ENCODE data around the gene BAG5.

Gene BAG5

DNA sequence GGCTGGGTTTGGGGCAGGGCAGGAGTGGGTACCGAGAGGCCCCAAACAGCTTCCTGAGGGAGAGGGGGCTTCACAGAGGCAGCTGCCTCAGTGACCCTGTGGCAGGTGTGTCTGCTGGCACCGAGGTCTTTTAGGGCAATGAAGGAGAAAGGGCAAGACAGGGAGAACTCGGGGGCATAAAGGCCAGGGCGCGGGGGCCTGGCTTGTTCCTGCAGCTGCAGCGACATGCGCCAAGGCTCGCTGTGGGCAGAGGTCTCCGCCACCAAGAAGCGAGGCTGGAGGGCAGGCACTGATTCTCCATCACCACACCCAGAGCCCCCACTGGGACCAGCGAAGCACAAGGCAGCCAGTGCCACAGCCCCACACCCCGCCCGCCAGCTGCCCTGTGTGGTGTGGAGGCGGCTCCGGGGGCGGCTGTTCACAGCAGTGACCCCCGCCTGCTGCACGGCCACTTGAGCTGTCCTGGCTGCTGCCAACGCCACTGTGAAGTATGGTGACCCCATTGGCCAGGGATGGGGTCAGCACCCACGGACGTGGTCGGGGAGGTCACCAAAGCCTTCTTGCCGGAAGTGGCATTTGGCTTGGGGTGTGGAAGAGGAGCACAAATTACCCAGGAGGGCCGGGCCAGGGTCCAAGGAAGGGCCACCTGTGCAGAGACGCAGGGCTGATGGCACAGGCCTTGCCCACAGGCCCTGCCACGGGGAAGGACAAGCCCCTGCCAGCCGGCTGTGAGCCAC, 16.4 kb downstream of the BAG5 start:
- no peak for DNase-seq

DNA sequence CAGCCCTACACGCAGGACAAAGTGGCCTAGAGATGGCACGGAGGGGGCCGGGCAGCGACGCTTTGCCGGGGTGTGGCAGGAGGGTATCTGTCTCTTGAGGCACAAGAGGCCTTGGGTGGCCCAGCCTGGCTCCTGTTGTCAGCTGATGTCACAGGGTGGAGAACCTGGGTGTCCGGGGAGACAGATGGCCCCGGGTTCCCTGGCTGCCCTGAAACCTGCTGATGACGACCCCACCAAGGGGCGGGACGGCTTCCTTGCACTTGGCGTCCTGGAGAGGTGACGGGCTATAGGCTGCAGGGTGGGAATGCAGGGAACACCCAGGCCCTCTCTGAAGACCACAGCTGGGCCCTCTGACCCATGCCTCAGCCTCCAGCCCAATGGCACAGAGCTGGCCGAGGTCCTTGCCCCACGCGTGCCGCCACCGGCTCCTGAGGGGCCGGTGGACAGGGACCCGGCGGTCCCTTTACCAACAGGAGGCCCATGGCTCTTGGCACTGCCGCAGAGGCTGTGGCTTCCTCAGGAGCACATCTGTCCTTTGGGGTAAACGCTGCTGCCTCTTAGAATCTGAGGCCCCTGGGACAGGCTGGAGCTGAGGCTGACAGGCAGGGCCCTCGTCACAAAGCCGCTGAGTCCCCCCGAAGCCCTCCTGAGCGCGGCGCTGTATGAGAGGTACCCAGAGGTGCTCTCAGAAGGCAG, 17.1 kb downstream of the BAG5 start:
- DNase-seq = no peak

DNA sequence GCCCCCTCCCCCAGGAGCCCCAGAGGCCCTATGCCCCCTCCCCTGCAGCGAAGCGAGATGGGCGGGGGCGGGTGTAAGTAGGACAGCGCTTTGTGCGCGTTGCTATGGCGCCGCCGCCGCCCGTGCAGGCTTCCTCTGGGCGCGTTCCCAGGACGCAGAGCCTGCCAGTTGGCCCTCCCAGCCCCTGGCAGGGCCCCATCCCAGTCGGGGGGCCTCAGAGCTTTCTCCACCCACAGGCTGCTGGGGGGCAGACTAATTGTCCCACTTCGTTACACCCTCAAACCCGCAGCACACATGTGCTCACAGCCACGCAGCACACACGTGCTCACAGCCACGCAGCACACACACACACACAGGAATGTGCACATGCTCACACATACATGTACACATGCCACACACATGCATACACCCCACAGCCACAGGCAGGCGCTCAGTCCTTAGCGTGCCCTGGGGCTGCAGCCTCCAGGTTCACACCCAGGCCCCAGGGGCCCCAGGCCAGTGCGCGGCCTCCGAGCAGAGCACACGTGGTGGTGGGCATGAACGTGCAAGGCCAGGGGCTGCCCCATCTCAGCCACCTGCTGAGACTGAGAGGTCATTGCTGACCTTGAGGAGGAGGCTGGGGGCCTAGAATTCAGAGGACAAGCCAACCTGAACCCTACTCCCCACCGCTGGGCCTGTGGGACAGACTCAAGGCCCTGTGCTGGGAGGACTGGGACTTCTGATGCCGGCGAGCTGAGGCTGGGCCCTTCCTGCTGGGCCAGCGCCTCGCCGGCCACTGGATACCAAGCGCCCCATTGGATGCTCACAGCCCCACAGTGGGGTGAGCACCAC, 17.9 kb downstream of the BAG5 start:
- DNase-seq = peak; percentile 94

DNA sequence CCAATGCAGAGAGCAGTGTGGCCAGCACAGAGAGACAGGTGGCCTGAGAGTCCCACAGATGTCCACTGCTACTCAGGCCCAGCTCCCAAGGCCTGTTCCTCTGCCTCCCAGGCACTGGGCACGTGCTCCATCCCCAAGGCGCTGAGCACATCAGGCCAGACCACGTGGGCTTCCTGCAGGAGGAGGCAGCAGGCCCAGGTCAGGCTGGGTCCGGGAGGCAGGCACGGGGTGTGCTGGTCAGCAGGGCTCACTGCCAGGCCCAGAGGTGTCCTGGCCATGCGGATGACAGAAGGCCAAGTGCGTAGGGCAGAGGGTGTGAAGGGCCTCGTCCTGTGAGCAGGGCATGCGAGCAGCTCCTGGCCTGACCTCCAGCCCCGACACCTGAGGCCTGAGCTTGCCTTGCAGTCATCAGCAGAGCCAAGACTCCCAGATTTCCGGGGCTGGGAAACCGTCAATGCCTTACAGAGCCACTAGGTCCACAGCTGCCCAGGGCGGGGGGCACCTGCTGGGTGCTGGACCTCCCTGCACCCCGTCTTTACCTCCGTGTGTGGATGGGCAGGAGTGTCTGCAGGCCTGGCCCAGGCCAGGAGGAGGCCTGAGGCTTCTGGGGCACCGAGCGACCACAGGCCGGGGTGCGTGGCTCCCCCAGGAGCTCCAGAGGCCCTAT, 18.6 kb downstream of the BAG5 start:
- peak; percentile 89 for DNase-seq

DNA sequence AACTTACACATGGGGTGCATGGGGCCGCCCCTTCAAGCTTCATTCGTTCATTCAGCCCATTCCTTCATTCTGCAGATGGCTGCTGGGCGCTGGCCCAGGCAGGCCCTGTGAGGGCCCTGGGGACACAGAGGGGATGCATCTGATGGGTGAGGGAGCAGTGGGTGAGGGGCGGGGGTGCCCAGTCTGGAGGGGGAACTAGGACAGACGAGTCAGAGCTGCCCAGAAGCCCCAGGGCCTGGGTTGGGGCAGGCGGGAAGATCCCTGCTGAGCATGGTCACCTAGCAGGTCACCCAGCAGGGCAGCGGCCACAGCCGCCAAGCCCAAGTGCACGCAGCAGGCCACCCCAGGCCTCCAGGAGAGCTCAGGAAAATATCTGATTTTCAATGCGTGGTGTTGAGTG, 19.3 kb downstream of the BAG5 start:
- DNase-seq = no peak

DNA sequence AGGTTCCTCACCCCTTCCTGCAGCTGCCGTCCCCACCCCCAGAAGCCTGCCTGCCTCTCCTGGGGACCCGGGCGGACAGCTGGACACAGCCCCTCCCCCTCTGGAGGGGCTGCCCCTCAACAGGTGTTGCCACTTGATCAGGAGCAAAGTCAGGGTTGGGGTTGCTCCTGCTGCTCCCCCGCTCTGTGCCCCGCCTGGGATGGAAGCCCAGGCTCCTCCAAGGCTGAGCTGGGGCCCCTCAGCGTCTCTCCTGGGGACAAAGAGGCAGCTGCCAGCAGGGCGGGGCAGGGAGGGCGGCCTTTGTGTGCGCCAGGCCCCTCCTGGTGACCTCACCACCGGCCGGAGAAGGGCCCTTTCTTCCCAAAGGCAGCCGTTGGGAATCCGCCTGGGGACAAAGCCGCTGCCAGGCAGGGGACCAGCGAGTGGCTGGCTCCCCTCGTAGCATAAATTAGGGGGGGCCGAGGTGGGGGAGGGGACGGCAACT, 19.8 kb downstream of the BAG5 start:
- peak; percentile 94 for DNase-seq

DNA sequence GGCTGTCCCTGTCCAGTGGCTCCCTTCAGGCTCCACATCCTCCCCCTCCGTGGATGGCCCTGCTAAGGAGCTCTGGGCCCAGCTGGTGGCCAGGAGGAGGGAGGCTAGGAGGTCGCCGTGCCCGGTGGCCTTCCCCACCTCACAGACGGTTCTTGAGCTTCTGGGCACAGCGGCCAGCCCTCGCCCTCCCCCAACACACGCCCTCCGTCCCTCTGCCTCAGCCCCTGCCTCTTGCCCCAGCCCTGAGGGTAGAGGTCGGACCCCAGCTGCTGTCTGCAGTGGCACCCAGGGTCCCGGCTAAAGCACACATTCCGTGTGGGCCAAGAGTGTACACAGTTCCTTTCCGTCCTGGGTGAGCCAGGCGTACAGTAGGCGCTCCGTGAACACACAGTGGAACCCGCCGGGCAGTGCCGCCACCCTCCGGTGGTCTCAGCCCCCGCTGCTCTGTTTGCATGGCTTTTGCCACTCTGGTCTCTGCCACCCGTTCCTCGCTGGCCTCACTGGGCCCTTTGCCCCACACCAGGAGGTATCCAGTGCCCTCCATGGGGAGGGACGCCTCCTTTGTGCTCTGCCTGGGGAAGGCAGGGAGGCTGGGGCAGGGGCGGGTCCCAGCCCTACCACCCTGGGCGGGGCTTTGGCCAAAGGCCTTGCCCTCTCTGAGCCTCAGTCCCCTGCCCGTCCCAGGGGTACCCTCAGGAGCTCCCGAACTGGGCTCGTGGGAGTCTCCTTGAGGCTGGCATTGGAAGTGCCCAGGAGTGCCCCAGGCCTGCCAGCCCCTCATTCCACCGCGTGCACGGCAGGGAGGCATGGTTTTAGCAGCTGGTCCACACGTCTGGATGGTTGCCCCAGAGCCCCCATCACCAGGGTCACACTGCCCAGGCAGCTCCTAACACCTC, 20.5 kb downstream of the BAG5 start:
- DNase-seq = no peak

DNA sequence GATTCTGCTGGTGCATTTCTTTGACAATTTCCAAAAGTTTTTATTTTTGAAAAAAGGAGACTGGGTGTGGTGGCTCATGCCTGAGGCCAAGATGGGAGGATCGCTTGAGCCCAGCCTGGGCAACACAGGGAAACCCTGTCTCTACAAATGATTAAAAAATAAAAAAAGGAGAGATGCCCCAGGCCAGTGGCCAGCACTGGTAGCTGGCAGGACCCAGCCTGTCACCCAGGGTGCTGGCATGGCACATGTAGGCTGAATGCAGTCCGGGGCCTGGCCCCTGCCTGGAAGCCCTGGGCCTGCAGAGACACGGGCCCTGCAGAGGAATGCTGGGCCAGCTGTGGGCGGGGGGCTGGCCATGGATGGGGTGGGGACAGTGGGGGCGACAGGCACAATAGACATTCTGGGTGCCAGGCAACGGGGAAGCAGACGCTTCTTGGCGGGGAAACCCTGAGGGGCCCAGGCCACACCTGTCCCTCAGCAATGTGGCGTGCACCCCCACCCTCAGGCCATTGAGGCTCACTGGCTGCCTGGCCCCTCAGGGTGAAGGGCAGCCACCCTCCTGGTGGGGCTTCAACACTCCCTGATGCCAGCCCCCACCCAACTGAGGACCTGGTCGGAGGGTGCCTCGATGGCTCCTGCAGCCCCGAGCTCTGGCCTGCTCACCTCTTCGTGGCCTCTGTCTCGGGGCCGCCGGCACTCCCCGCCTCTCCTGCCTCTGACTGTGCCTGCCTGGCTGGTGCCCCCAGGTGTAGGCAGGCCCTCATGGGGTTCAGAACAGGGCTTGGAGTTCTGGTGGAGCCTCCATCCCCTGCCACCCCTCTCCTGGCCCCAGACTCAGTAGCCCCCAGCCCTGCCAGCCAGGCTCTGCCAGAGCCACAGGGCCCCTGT, 21.4 kb downstream of the BAG5 start:
- peak; percentile 62 for DNase-seq

DNA sequence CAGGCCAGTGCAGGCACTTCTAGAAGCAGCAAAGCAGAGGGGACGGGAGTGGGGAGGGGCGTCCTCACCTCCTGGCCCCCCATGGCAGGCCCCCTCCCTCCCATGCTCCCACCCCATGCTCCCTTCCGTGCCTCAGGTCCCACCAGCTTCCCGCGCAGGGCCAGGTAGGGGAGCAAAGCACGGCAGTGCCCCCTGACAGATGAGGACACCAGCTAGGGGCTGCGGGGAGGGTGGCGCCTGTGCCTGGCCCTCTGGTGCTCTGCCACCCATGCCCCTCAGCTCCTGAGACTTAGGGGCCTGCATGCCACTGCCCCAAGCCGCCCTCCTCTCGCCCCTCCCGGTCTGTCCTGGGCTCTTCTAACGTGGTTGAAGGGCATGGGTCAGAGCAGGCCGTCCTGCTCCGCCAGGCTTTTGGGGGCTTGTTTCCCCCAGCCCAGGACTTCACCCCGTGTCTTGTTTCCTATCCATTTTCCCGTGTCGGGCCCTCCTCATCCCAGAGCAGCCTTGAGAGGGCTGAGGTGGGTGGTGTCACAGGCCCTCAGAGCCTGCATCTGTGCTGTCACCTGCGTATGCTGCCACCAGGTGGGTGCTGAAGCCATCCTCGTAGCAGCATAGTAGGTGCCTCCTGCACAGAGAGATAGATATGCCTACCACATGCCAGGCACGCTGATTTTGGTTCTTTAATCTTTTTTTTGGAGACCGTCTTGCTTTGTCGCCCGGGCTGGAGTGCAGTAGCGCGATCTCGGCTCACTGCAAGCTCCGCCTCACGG, 23.2 kb downstream of the BAG5 start:
- no peak for DNase-seq

DNA sequence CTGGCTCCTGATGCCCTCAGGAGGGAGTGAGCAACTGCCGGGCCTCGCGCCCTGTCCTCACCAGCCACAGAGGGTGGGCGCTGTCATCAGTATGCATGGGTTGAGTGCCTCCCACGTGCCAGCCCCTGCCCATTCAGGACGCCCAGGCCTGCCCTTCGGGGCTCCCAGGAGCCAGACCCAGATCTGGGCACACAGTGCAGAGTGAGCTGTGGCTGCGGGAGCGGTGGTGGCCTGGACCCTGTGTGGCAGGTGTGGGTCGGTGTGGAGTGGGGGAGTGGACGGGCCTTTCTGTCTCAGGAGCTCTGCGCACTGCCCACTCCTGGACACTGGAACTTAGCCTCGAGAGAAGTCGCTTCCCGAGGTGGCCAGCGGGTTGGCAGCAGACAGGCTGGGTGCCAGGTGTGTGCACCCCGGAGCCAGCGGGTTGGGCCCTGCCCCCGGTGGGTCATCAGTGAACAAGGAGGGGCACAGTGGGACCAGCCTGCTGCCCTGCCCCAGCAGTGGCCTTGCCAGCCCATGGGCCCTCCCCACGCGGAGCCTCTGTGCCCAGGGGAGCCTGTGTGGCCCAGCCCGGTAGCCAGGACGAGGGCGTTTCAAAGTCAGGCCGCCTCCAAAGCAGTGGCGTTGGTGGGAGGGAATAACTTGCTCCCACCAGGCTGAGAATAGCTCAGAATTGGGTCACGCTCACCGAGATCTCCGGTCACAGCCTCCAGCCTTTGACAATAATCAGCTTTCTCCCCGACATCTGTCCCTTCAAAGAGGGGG, 24.0 kb downstream of the BAG5 start:
- DNase-seq = peak; percentile 82

DNA sequence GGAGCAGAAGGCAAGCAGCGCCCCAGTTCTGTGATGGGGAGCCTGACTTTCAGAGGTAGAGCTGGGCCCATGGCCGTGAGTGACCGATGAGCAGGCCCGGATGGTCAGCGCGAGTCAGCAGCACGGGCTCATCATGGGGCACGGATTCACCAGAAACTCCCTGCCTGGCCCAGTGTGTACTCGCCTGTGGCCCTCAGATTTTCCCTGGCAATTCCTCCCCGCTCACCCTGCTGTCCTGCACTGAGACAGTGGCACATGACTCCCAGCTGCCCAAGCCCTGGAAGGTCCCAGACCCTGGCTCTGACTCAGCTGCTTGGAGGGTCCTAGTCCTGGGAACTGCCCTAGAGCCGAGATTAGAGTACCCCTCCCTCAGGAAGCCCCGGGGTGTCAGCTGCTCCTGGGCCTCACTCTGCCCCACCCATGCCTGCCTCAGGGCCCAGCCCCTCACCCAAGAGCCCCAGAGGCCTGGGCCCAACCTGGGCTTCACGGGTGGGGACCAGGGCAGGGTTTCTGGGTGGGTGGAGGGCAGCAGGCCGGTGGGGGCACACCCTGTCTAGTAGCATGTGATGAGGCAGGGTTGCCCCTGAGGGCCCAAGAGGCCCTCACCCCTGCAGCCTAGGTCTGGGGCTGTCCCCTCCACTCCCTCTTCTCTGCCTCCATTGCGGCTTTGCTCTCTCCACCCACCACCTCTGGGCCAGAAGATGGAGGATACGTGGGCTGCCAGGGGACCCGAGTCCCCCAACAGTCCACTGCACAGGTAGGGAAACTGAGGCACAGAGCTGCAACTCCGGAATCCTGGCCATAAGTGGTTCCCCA, 25.1 kb downstream of the BAG5 start:
- DNase-seq = no peak

DNA sequence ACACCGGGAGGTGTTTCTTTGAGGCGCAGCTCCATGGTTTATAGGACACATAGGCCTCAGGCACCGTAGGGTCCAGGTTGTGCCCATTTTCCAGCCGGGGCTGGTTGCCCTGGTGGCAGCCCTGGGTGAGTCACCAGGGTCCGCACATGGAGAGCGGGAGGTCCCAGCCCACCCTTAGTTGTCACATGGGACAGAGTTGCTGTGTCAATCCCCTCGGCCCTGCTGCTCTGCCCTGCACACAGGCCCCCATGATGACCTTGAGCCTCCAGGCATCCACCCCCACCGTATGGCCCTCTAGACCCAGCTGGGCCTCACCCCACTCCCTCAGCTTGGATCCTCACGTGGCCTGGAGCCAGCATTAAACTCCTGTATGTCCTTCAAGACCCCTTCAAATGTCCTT, 25.8 kb downstream of the BAG5 start:
- no peak for DNase-seq

DNA sequence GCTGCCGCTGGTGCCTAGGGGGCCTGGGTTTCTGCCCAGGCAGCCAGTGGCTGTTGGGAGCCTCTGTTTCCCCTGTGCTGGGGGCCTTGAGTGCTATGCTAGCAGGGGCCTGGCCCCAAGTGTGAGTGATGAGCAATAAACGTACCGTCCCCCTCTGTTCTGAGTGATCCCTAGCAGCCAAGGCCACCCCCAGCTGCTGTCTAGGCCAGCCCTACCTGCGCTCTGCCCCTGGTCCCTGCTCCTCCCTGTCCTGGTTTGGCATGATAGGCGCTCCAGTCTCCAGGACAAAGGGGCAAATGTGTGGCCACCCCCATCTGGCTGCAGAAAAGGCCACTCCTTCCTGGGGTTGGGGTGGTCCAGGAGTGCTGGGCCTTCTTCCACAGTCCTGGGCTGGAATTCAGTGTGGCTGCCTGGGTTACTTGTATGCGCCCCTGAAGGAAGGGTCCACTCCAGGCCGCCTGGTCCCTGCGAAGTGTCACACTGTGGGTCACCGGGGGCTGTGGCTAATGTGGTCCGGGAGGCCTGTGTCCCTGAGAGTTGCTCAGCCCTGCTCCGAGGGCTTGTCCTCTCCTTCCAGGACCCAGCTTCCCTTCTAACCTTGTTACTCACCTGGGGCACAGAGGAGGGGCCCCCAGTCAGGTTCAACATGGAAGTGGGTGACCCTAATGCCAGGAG, 26.4 kb downstream of the BAG5 start:
- DNase-seq = no peak

DNA sequence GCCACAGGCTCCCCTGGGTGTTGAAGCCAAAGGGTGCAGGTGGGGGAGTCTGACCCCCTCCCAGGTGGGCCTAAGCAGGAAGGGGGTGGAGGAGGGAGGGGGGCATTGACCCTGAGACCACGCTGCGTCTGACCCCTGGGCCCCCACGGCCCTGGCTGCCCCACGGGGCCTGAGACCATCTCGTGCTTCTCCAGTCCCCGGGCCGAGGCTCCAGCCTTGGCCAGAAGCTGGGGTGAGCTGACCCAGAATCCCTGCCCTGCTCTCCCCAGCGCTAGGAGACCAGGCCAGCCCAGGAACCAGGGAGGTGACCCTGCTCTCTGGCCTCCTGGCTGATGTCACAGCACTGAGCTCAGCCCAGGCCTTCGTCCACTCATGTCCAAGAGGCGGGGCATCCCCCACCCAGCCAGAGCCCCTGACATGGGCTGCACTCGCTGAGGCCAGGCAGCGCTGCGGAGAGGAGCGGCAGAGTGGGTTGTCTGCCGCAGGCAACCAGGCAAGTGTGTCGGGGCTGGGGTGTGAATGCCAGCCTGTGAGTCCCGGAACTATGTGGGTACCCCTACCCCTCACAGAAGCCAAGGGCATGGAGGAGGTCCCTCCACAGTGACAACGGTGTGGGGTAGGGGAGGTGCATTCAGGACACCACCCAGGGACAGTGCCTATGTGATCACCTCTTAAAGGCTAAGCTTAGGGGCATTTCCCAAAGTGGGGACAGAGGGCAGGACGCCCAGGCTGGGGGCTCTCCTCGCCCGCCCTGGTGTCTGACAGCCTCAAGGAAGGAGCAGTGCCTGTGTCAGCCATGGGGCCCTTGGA, 27.2 kb downstream of the BAG5 start:
- DNase-seq = no peak

DNA sequence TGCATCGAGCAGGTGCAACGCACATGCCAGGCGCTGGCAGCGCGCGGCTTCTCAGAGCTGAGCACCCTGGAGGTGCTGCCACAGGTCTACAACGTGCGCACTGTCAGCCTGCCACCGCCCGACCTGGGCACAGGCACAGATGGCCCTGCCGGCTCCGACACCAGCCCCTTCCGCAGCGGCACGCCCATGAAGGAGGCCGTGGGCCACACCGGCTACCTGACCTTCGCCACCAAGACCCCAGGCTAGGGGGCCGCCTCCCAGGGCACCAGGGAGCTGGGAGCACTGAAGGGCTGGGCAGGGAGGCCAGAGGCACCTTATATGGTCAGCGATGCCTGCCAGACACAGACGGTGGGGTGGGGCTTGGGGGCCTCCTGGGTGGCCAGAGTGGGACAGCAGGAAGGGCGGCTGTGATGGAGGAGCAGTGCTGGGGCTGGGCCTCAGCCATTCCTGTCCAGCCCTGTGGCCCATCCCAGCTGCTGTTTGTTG, 27.8 kb downstream of the BAG5 start:
- DNase-seq = peak; percentile 25

DNA sequence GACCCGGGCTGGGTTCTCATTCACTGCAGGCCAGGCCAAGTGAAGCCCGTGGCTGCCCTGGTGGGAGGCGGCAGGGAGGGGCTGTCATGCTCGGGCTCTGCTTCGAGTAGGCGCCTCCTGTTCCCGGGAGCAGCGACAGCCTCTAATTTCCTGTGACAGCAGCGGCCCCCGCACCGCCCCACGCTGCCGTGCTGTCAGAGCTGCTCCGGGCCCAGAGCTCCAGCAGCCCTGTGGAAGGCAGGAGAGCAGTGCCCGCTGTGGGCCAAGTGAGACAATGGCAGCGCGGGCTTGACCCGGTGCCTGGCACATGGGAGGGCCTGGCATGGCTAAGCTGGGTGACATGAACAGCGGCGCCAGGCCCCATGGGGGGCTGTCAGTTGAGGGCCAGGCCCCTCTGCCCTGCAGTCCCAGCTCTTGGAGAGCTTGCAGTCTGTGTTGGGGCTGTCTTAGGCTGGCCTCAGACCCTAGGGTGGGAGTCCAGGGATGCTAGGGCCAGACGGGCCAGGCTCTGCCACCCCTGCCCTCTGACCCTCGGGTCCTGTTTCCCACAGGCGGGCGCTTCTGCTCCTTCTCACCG, 28.4 kb downstream of the BAG5 start:
- DNase-seq = peak; percentile 90

All from retina (tissue), 1 donor.